HFF-Myc (cell line): ENCODE measurements around the gene TATDN2.

ENCODE experiments used
- DNase-seq: peaks from one replicate; pipeline ENCODE4 v3.0.0-alpha.2; 2011; ENCODE audit warnings: low read depth; ENCODE audit errors: extremely low read depth
- H3K4me3 ChIP-seq: replicated peaks from 2 replicates; pipeline ENCODE4 v1.5.1; 2011; ENCODE audit warnings: low read depth, mild to moderate bottlenecking, control low read depth, low read length
- TF ChIP-seq, protein P1 (sequence below): IDR thresholded peaks from 2 replicates; pipeline ENCODE4 v1.5.1; 2012; ENCODE audit warnings: mild to moderate bottlenecking, low read depth, low read length, control low read depth; ENCODE audit errors: missing control alignments

The TATDN2 gene

DNA sequence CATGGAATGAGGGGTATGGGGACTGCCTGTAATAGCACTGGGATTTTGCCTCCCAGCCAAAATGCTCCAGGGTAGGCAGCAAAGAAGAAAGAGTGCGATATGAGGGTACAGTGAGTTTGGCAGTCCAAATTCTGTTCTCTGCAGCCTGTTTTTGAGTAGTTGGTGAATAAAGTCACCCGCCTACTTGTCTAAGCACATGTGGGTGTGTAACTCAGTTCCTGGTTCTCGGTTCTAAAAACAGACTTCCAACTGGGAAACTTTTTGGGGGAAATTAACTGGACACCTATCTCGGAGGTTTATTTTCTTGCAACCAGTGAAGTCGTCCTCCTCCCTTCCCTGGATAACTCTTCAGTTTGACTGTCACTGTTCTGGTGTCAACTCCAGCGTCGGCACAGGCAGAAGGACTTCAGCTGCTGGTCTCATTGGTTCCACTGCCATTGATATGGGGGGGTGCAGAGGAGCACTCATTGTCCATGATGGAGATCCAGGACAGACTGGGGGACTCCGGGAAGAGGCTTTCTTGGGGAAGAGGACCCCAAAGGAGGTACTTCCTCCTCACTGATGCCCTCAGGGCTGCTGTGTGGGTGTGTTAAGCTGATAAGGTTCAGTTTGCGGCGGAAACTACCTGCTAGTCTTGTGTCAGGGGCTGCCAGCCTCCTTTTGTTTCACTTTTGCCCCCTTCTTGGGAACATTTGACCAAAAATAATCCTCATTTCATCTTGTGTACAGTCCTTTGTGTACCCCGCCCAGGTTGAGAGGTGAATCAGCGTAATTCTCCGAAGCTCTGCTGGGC, 31.3 kb downstream of the TATDN2 start:
- TF ChIP-seq, protein P1, sequence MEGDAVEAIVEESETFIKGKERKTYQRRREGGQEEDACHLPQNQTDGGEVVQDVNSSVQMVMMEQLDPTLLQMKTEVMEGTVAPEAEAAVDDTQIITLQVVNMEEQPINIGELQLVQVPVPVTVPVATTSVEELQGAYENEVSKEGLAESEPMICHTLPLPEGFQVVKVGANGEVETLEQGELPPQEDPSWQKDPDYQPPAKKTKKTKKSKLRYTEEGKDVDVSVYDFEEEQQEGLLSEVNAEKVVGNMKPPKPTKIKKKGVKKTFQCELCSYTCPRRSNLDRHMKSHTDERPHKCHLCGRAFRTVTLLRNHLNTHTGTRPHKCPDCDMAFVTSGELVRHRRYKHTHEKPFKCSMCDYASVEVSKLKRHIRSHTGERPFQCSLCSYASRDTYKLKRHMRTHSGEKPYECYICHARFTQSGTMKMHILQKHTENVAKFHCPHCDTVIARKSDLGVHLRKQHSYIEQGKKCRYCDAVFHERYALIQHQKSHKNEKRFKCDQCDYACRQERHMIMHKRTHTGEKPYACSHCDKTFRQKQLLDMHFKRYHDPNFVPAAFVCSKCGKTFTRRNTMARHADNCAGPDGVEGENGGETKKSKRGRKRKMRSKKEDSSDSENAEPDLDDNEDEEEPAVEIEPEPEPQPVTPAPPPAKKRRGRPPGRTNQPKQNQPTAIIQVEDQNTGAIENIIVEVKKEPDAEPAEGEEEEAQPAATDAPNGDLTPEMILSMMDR: no peak
- no peak for DNase-seq
- no peak overlapping the region for H3K4me3 ChIP-seq

DNA sequence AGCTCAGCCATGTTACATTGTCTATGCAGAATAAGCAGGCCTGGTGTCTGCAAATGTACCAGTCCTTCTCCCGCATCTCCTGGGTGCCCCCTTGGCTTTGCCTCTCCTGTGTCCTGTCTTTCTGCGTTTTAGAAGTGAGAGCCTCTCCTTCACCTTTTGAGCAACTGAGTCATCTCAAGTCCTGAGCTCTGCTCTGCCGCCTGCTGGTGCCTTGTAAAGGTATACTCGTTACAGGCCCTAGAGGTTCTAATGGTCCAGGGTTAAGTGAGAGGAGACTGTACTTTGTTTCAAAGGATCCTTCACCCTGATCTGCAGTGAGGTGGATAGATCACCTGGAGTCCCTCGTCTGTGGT, 31.9 kb downstream of the TATDN2 start:
- TF ChIP-seq, protein P1: no peak
- no peak for DNase-seq
- H3K4me3 ChIP-seq: no peak overlapping the region

DNA sequence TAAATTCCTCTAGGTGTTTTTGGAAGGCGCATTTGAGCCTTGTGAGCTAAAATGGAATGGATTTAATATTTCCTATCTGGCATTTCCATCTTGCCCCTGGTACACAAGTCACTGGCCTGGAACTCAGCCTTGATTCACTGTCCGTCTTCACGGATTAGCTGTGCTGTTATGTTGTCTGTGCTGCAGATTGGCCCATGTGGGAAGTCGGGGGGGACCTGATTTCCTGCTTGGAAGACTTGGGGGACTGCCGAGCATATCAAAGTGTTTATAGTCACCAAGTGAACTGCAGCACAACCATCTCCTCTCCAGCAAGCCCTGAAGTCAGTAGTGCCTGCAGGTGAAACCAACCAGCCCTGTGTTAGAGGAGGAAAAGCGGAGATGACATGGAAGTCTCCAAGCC, 32.3 kb downstream of the TATDN2 start:
- TF ChIP-seq, protein P1: no peak
- no peak for DNase-seq
- no peak overlapping the region for H3K4me3 ChIP-seq

DNA sequence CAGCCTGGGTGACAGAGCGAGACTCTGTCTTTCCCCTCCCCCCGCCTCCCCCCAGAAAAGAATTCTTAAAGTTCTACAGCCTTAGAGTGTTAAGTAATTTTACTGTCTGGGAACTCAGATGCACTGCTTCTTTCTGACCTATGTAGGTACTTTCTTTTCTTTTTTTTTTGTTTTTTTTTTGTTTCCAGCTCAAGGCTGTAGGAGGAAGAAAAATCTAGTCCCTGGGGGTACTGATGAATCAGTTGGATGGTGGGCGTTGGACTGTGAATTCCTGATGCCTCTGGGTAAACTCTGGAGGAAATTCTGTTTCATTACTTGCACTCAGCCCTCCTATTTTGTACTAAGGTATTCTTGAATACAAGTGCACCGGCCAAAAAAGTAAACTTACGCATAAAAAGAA, 33.7 kb downstream of the TATDN2 start:
- TF ChIP-seq, protein P1: no peak
- no peak overlapping the region for H3K4me3 ChIP-seq
- DNase-seq: no peak

DNA sequence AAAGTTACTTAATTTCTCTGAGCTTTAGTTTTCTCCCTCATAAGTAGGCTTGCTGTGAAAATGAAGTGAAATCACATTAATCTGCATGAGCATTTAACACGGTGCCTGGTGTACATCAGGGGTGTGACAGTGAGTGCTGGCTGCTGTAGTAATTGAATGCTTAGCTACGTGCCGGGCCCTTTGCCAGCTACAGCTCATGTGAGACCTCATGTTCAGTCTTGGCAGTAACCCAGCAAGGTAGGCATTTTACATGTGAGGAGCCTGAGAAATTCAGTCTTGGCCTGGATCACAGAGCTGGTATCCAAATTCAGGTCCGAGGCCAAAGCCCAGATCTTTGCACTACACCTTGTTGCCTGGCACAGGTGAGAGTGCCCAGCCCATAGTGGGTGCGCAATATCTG, 35.4 kb downstream of the TATDN2 start:
- no peak overlapping the region for H3K4me3 ChIP-seq
- no peak for DNase-seq
- TF ChIP-seq, protein P1: no peak

DNA sequence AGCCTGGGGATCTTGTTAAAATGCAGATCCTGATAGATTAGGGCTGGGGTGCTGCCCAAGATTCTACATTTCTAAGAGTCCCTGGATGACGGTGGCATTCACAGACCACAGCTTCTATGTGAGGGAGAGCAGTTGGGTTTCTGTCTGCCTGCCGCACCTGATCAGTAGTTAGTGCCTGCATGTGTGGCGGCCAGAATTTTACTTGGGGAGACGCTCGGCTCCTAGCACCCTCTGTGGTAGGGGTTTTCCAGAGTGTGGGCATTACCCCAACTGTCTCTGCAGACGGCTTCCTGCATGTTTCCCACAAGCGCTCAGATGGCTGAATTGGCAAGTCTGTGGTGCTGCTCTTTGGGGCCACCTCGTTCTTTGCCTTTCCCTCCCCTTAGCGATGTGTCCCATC, 36.2 kb downstream of the TATDN2 start:
- TF ChIP-seq, protein P1: no peak
- DNase-seq: no peak
- no peak overlapping the region for H3K4me3 ChIP-seq
